Esophagus squamous epithelium (tissue), 5 donors: ENCODE data around the gene LRIG1. TPM values are rescaled to one million over a fixed set of nuclear protein-coding genes. Genes with fewer than 3 reads are reported as not detected.
A peak's percentile ranks its signal among the peaks of the same experiment; 100 is the strongest.

Source experiments
- DNase-seq: peaks from one replicate; lab custom pipeline; 2025; lab: John Stamatoyannopoulos, UW
- H3K27ac ChIP-seq, 4 donors: fragments of 200-600 bp; sonication (generic); one replicate each; pipeline ENCODE4 v1.5.1; 2016 to 2019; ENCODE audit warnings: mild to moderate bottlenecking in 1 of 4
- H3K27me3 ChIP-seq, 4 donors: fragments of 200-600 bp; sonication (generic); 1 replicate in 3 of 4; 2 replicates in 1 of 4; pipeline versions ENCODE4 v1.5.1 to v1.6.0; 2017 to 2021; ENCODE audit warnings: antibody characterized with exemption in 1 of 4
- H3K36me3 ChIP-seq, 3 donors: fragments of 200-600 bp; sonication (generic); one replicate each; pipeline ENCODE4 v1.5.1; 2016 to 2019
- H3K4me1 ChIP-seq, 3 donors: fragments of 200-600 bp; sonication (generic); one replicate each; pipeline ENCODE4 v1.5.1; 2017 to 2019
- H3K4me3 ChIP-seq, 4 donors: fragments of 200-600 bp; sonication (generic); 1 replicate in 3 of 4; 2 replicates in 1 of 4; pipeline ENCODE4 v1.5.1; 2016 to 2019; ENCODE audit warnings: mild to moderate bottlenecking in 2 of 4, moderate library complexity in 1 of 4
- H3K9me3 ChIP-seq, 3 donors: fragments of 200-600 bp; sonication (generic); one replicate each; pipeline ENCODE4 v1.5.1; 2016 to 2019
- POLR2A ChIP-seq, 4 donors: fragments of 450-650 bp; IDR thresholded peaks; one replicate each; pipeline ENCODE4 v1.6.1; 2017; ENCODE audit warnings: antibody characterized with exemption in 4 of 4, mild to moderate bottlenecking in 4 of 4, moderate library complexity in 3 of 4
- WGBS, 2 donors: methylation state at CpG; one replicate each; pipeline ENCODE4 v1.1.5; 2018; 5-methylcytosine and 5-hydroxymethylcytosine counted together
- intact Hi-C: fragments of 100-400 bp; cut with DNase I; formaldehyde crosslinking; loops from one replicate; pipeline ENCODE4 v1.15.0; 2022
- total RNA-seq, 4 donors: library from RNA; depleted of rRNA; stranded (reverse); fragments of >200 nt; gene quantifications; one replicate each; pipeline ENCODE4 v1.1.0, GENCODE V29; 2016
- TF ChIP-seq, protein P1 (sequence below), 6 experiments: fragments of 450-650 bp in 4 of 6; fragments of 200-600 bp in 2 of 6; sonication (generic) in 2 of 6; IDR thresholded peaks; one replicate each; pipeline ENCODE4 v1.5.1; 2016 to 2019; ENCODE audit warnings: antibody characterized with exemption in 6 of 6, mild to moderate bottlenecking in 4 of 6, moderate library complexity in 4 of 6
- donor health status: DM: yes; HTN: yes; CAD: no.

LRIG1 gene
- total RNA-seq, 4 donors from 2014 or later: 7.5 to 30.5 (median 15.1) TPM

GRCh38 chr3:66379565-66379964 is 121.3 kb downstream of the LRIG1 start:
- 95 to 97% methylated on average over 9 of the region's 9 CpGs for WGBS, 2 donors

DNA sequence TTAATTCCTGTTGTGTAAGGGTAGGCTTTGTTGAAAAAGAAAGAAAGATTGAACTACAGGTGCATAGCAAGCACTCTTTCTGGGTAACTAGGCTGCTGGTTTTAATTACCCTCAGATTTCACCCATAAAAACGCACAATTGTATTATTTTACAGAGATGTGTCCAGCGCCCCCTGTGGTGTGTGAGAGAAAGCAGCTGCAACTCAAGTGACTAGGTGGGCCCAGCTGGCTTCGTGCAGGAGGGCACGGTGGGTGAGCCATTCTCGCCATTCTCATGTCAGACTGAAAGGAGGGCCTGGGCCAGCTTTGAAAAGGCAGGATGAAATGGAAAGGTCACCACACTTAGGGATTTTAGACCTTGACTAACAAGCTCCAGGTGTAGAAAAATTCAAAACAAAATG is 122.6 kb downstream of the LRIG1 start:
- DNase-seq: no peak
- no peaks in the 10 kb centered on the region for H3K9me3 ChIP-seq
- WGBS, 2 donors: 73 to 86% methylated on average over 5 of the region's 5 CpGs
- TF ChIP-seq, protein P1, sequence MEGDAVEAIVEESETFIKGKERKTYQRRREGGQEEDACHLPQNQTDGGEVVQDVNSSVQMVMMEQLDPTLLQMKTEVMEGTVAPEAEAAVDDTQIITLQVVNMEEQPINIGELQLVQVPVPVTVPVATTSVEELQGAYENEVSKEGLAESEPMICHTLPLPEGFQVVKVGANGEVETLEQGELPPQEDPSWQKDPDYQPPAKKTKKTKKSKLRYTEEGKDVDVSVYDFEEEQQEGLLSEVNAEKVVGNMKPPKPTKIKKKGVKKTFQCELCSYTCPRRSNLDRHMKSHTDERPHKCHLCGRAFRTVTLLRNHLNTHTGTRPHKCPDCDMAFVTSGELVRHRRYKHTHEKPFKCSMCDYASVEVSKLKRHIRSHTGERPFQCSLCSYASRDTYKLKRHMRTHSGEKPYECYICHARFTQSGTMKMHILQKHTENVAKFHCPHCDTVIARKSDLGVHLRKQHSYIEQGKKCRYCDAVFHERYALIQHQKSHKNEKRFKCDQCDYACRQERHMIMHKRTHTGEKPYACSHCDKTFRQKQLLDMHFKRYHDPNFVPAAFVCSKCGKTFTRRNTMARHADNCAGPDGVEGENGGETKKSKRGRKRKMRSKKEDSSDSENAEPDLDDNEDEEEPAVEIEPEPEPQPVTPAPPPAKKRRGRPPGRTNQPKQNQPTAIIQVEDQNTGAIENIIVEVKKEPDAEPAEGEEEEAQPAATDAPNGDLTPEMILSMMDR (IDR thresholded peaks at IDR 0.05): peak in 4 of 6 experiments; percentile 16 to 41 (median 24)
- no peak for TF ChIP-seq POLR2A (IDR thresholded peaks at IDR 0.05)
- H3K4me1 ChIP-seq: peaks cover 0 to 6% (median 0%) of the 10 kb centered on the region in 3 donors
- intact Hi-C loops: no loop called here
- no peaks in the 10 kb centered on the region for H3K27me3 ChIP-seq
- peaks cover 27 to 92% (median 31%) of the 10 kb centered on the region in 3 donors for H3K36me3 ChIP-seq
- H3K27ac ChIP-seq: no peak overlapping the region
- no peak overlapping the region for H3K4me3 ChIP-seq

More at GRCh38 chr3:66379565-66379964, 121.3 kb downstream of the LRIG1 start:
- peaks cover 0 to 6% (median 0%) of the 10 kb centered on the region in 3 donors for H3K4me1 ChIP-seq
- no peak overlapping the region for H3K27ac ChIP-seq
- H3K27me3 ChIP-seq: no peaks in the 10 kb centered on the region
- no peak overlapping the region for H3K4me3 ChIP-seq
- intact Hi-C loops: no loop called here
- no peaks in the 10 kb centered on the region for H3K9me3 ChIP-seq
- H3K36me3 ChIP-seq: peaks cover 34 to 97% (median 39%) of the 10 kb centered on the region in 3 donors
- TF ChIP-seq, protein P1 (IDR thresholded peaks at IDR 0.05): no peak
- TF ChIP-seq POLR2A (IDR thresholded peaks at IDR 0.05): no peak
- DNase-seq: no peak

DNA sequence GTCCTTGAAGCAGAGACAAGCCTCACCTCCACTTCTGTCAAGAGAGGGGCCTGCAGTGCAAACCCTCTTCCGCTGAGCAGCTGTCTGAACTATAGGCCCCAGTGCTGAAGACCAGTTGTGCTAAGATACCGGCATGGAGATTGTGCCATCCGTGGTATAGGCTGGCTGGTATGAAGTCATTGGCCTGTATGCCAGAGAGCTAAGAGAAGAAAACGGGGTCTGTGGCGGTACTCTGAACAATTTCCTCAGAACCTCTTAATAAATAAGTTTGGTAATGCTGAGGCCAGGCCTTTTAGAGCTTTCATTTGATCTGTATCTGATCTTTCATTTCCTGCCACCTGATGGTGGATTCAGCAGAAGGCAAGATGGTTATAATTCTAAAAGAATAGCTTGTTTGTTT is 123.0 kb downstream of the LRIG1 start:
- no peak overlapping the region for H3K27ac ChIP-seq
- 86 to 97% methylated on average over 4 to 5 of the region's 5 CpGs for WGBS, 2 donors
- no peak for DNase-seq
- TF ChIP-seq, protein P1 (IDR thresholded peaks at IDR 0.05): no peak
- TF ChIP-seq POLR2A (IDR thresholded peaks at IDR 0.05): no peak
- no peaks in the 10 kb centered on the region for H3K9me3 ChIP-seq
- intact Hi-C loops: no loop called here
- no peaks in the 10 kb centered on the region for H3K27me3 ChIP-seq
- H3K4me1 ChIP-seq: peaks cover 0 to 6% (median 0%) of the 10 kb centered on the region in 3 donors
- peaks cover 23 to 92% (median 26%) of the 10 kb centered on the region in 3 donors for H3K36me3 ChIP-seq
- H3K4me3 ChIP-seq: no peak overlapping the region

- 66 to 72% methylated on average over 2 of the region's 2 CpGs for WGBS, 2 donors
- intact Hi-C loops: no loop called here
- DNase-seq: no peak
These were observed 124.3 kb downstream of the LRIG1 start for GRCh38 chr3:66376568-66376967.

GRCh38 chr3:66372681-66373350 is 128.0 kb downstream of the LRIG1 start:
- Histone ChIP-seq H3K9me3 (no peaks in the 10 kb centered on the region), H3K36me3 (peaks cover 0 to 62% (median 0%) of the 10 kb centered on the region in 3 donors), H3K4me3 (no peak overlapping the region), H3K27ac (no peak overlapping the region), H3K27me3 (no peaks in the 10 kb centered on the region), H3K4me1 (peaks cover 0 to 6% (median 0%) of the 10 kb centered on the region in 3 donors)
- 84 to 85% methylated on average over 14 to 18 of the region's 18 CpGs for WGBS, 2 donors
- no peak for TF ChIP-seq POLR2A (IDR thresholded peaks at IDR 0.05)
- no peak for DNase-seq
- intact Hi-C loops: no loop called here

More at GRCh38 chr3:66376568-66376967, 124.3 kb downstream of the LRIG1 start:
- peaks cover 10 to 83% (median 20%) of the 10 kb centered on the region in 3 donors for H3K36me3 ChIP-seq
- H3K27me3 ChIP-seq: no peaks in the 10 kb centered on the region
- no peak for TF ChIP-seq POLR2A (IDR thresholded peaks at IDR 0.05)
- TF ChIP-seq, protein P1 (IDR thresholded peaks at IDR 0.05): no peak
- no peaks in the 10 kb centered on the region for H3K9me3 ChIP-seq
- no peak overlapping the region for H3K27ac ChIP-seq
- peaks cover 0 to 6% (median 0%) of the 10 kb centered on the region in 3 donors for H3K4me1 ChIP-seq
- no peak overlapping the region for H3K4me3 ChIP-seq
